GM23248 (cell line): ENCODE results near the gene KLHL30. TPM values are rescaled to one million over a fixed set of nuclear protein-coding genes. Genes with fewer than 3 reads are reported as not detected.

Experiments used
- DNase-seq: peaks from one replicate; pipeline ENCODE4 v3.0.0-alpha.2; 2015
- H2AFZ ChIP-seq: fragments of 200-600 bp; sonication (generic); 2 replicates; pipeline ENCODE4 v1.6.1; 2016; ENCODE audit warnings: antibody characterized with exemption
- H3F3A ChIP-seq: fragments of 200-600 bp; sonication (generic); 2 replicates; pipeline ENCODE4 v1.6.1; 2016; ENCODE audit warnings: mild to moderate bottlenecking, antibody characterized with exemption, mixed run types; ENCODE audit not compliant: insufficient read depth
- H3K27ac ChIP-seq: fragments of 200-600 bp; sonication (generic); 2 replicates; pipeline ENCODE4 v1.5.1; 2016; ENCODE audit warnings: mild to moderate bottlenecking
- H3K27me3 ChIP-seq: fragments of 200-600 bp; sonication (generic); replicated peaks from 2 replicates; pipeline ENCODE4 v1.6.1; 2016; ENCODE audit warnings: mild to moderate bottlenecking; ENCODE audit not compliant: insufficient read depth
- H3K36me3 ChIP-seq: fragments of 200-600 bp; sonication (generic); 2 replicates; pipeline ENCODE4 v1.6.1; 2016; ENCODE audit warnings: low read depth, mild to moderate bottlenecking
- H3K4me1 ChIP-seq: fragments of 200-600 bp; sonication (generic); 2 replicates; pipeline ENCODE4 v1.6.1; 2016; ENCODE audit warnings: mild to moderate bottlenecking; ENCODE audit not compliant: insufficient read depth
- H3K4me2 ChIP-seq: fragments of 200-600 bp; sonication (generic); one replicate; pipeline ENCODE4 v1.6.1; 2016; ENCODE audit warnings: mild to moderate bottlenecking; ENCODE audit not compliant: unreplicated experiment
- H3K4me3 ChIP-seq: fragments of 200-600 bp; sonication (generic); 2 replicates; pipeline ENCODE4 v1.5.1; 2016; ENCODE audit warnings: mild to moderate bottlenecking
- H3K79me2 ChIP-seq: fragments of 200-600 bp; sonication (generic); 2 replicates; pipeline ENCODE4 v1.6.1; 2016; ENCODE audit warnings: mild to moderate bottlenecking; ENCODE audit not compliant: insufficient read depth
- H3K9ac ChIP-seq: fragments of 200-600 bp; sonication (generic); 2 replicates; pipeline ENCODE4 v1.6.1; 2016; ENCODE audit warnings: mild to moderate bottlenecking
- H3K9me2 ChIP-seq: fragments of 200-600 bp; sonication (generic); 2 replicates; pipeline ENCODE4 v1.6.1; 2016; ENCODE audit warnings: mixed run types, mild to moderate bottlenecking, moderate library complexity; ENCODE audit not compliant: insufficient read depth
- H3K9me3 ChIP-seq: fragments of 200-600 bp; sonication (generic); one replicate; pipeline ENCODE4 v1.6.1; 2017; ENCODE audit warnings: low read depth
- H4K20me1 ChIP-seq: fragments of 200-600 bp; sonication (generic); 2 replicates; pipeline ENCODE4 v1.6.0; 2016; ENCODE audit not compliant: insufficient read depth
- EZH2 ChIP-seq: fragments of 200-600 bp; sonication (generic); IDR thresholded peaks from 2 replicates; pipeline ENCODE4 v1.6.1; 2018; ENCODE audit warnings: antibody characterized with exemption, mild to moderate bottlenecking; ENCODE audit not compliant: insufficient read depth, poor library complexity, severe bottlenecking
- EZH2phosphoT487 ChIP-seq: fragments of 200-600 bp; sonication (generic); IDR thresholded peaks from 2 replicates; pipeline ENCODE4 v1.6.1; 2018; ENCODE audit warnings: antibody characterized with exemption, moderate library complexity, mild to moderate bottlenecking, low read depth; ENCODE audit not compliant: insufficient read depth
- WGBS, 2 experiments: methylation state at CpG; one replicate each; pipeline ENCODE4 v1.1.6; 2015 to 2017; ENCODE audit warnings: low lambda C conversion rate in 2 of 2, low coverage in 1 of 2; ENCODE audit errors: missing lambda C conversion rate in 2 of 2; 5-methylcytosine and 5-hydroxymethylcytosine counted together
- in situ Hi-C: fragments of 300-500 bp; cut with MboI; formaldehyde crosslinking; loops from 2 replicates; pipeline ENCODE4 v1.15.0; 2020
- polyA plus RNA-seq: library from polyadenylated mRNA; unstranded; fragments of >200 nt; fragmentation: Nextera tagmentation; extraction: Ambion mirVana; gene quantifications from 2 replicates; pipeline ENCODE4 v1.2.1, GENCODE V29; 2016
- total RNA-seq: library from RNA; depleted of rRNA; stranded (reverse); fragments of >200 nt; shearing (Covaris generic); gene quantifications from 2 replicates; pipeline ENCODE4 v1.2.3, GENCODE V29; 2014

Gene KLHL30
- total and polyA plus RNA-seq, 2 experiments from 2014 or later, result 0.05 to 0.11 TPM

GRCh38 chr2:238126338-238126737, 12.1 kb upstream of the KLHL30 start:
- Histone ChIP-seq H2AFZ (no peak overlapping the region), H3K79me2 (no peaks in the 10 kb centered on the region), H3K36me3 (no peaks in the 10 kb centered on the region), H3K4me1 (no peaks in the 10 kb centered on the region), H3K9ac (no peak overlapping the region), H3K27ac (no peak overlapping the region), H3K9me2 (no peaks in the 10 kb centered on the region), H3F3A (no peaks in the 10 kb centered on the region), H3K9me3 (no peaks in the 10 kb centered on the region), H3K4me2 (no peak overlapping the region), H4K20me1 (no peaks in the 10 kb centered on the region), H3K27me3 (no peaks in the 10 kb centered on the region), H3K4me3 (no peak overlapping the region)
- DNase-seq, result no peak
- in situ Hi-C loops, result no loop called here
- no peak for TF ChIP-seq EZH2
- no peak for TF ChIP-seq EZH2phosphoT487
- WGBS, 2 experiments, result 74 to 83% methylated on average over 2 of the region's 2 CpGs

GRCh38 chr2:238126775-238127164, 11.7 kb upstream of the KLHL30 start:
- Histone ChIP-seq H3K79me2 (no peaks in the 10 kb centered on the region), H3K9ac (peak overlapping the region; percentile 5; the same call in 1 of the 2 replicates), H3K4me3 (no peak overlapping the region), H3K9me2 (no peaks in the 10 kb centered on the region), H2AFZ (peak overlapping the region; percentile 68), H3K36me3 (no peaks in the 10 kb centered on the region), H3F3A (no peaks in the 10 kb centered on the region), H3K9me3 (no peaks in the 10 kb centered on the region), H3K27me3 (no peaks in the 10 kb centered on the region), H3K27ac (no peak overlapping the region), H3K4me2 (no peak overlapping the region), H4K20me1 (no peaks in the 10 kb centered on the region), H3K4me1 (no peaks in the 10 kb centered on the region)
- no peak for DNase-seq
- 76% methylated on average over 2 of the region's 2 CpGs for WGBS, 2 experiments
- in situ Hi-C loops, result no loop called here
- TF ChIP-seq EZH2phosphoT487 (no peak), EZH2 (no peak)

GRCh38 chr2:238127165-238128060, 11.1 kb upstream of the KLHL30 start:
- peak overlapping the region; percentile 68 for H2AFZ ChIP-seq
- no peaks in the 10 kb centered on the region for H3K9me3 ChIP-seq
- H3K27ac ChIP-seq, result no peak overlapping the region
- H3K4me3 ChIP-seq, result no peak overlapping the region
- no peaks in the 10 kb centered on the region for H3K4me1 ChIP-seq
- no peaks in the 10 kb centered on the region for H3K9me2 ChIP-seq
- no peaks in the 10 kb centered on the region for H4K20me1 ChIP-seq
- WGBS, 2 experiments, result 57 to 64% methylated on average over 25 to 27 of the region's 36 CpGs
- TF ChIP-seq EZH2, result no peak
- no peaks in the 10 kb centered on the region for H3K27me3 ChIP-seq
- H3K79me2 ChIP-seq, result no peaks in the 10 kb centered on the region
- peak overlapping the region; percentile 42 for H3K4me2 ChIP-seq
- peak; percentile 70 for DNase-seq
- in situ Hi-C loops, result no loop called here
- H3K36me3 ChIP-seq, result no peaks in the 10 kb centered on the region
- no peaks in the 10 kb centered on the region for H3F3A ChIP-seq
- H3K9ac ChIP-seq, result peak overlapping the region; percentile 5

- Histone ChIP-seq H4K20me1 (no peaks in the 10 kb centered on the region), H3K79me2 (no peaks in the 10 kb centered on the region), H3K4me1 (no peaks in the 10 kb centered on the region), H3F3A (no peaks in the 10 kb centered on the region), H3K9ac (no peak overlapping the region), H3K36me3 (no peaks in the 10 kb centered on the region), H3K27me3 (no peaks in the 10 kb centered on the region), H3K4me3 (no peak overlapping the region), H3K9me3 (no peaks in the 10 kb centered on the region), H3K27ac (no peak overlapping the region), H3K4me2 (no peak overlapping the region), H3K9me2 (no peaks in the 10 kb centered on the region), H2AFZ (no peak overlapping the region)
- WGBS, 2 experiments, result 60 to 65% methylated on average over 20 to 22 of the region's 22 CpGs
- DNase-seq, result no peak
- in situ Hi-C loops, result no loop called here
- TF ChIP-seq EZH2phosphoT487 (no peak), EZH2 (no peak)
Observed at GRCh38 chr2:238128061-238128440, 10.4 kb upstream of the KLHL30 start.

- Histone ChIP-seq H3F3A (no peaks in the 10 kb centered on the region), H3K36me3 (no peaks in the 10 kb centered on the region), H2AFZ (no peak overlapping the region), H3K27me3 (no peaks in the 10 kb centered on the region), H3K4me2 (no peak overlapping the region), H3K9me2 (no peaks in the 10 kb centered on the region), H3K27ac (no peak overlapping the region), H3K4me3 (no peak overlapping the region), H3K9me3 (no peaks in the 10 kb centered on the region), H3K9ac (no peak overlapping the region), H3K79me2 (no peaks in the 10 kb centered on the region), H4K20me1 (no peaks in the 10 kb centered on the region), H3K4me1 (no peaks in the 10 kb centered on the region)
- 54 to 60% methylated on average over 19 to 30 of the region's 30 CpGs for WGBS, 2 experiments
- TF ChIP-seq EZH2phosphoT487, result no peak
- no peak for TF ChIP-seq EZH2
- in situ Hi-C loops, result no loop called here
- no peak for DNase-seq
Observed at GRCh38 chr2:238128534-238129001, 9.9 kb upstream of the KLHL30 start.
